SK-N-SH treated with all-trans-retinoic acid at 6 μM for 48 hours (cell line): ENCODE results near the gene ATG10.

Source experiments
- ESRRG ChIP-seq: fragments of 250-450 bp; sonication (Bioruptor Pico); IDR thresholded peaks from 2 replicates; pipeline ENCODE4 v1.6.1; 2021; ENCODE audit warnings: mild to moderate bottlenecking
- GLIS3 ChIP-seq: fragments of 250-450 bp; sonication (Bioruptor Pico); IDR thresholded peaks from 2 replicates; pipeline ENCODE4 v1.5.0; 2020; ENCODE audit warnings: mild to moderate bottlenecking, moderate library complexity
- OSR1 ChIP-seq: fragments of 250-450 bp; sonication (Bioruptor Pico); IDR thresholded peaks from 2 replicates; pipeline ENCODE4 v1.8.0; 2022; ENCODE audit warnings: moderate library complexity, mild to moderate bottlenecking, inconsistent platforms
- ZFP30 ChIP-seq: fragments of 450-650 bp; formaldehyde crosslinking; IDR thresholded peaks from 2 replicates; pipeline ENCODE4 v1.5.0; 2022; ENCODE audit warnings: mild to moderate bottlenecking, moderate library complexity
- ZNF565 ChIP-seq: fragments of 450-650 bp; formaldehyde crosslinking; conservative IDR thresholded peaks from 2 replicates; pipeline ENCODE4 v1.5.0; 2020; ENCODE audit warnings: low read depth, mild to moderate bottlenecking, moderate library complexity
- ZNF70 ChIP-seq: fragments of 450-650 bp; formaldehyde crosslinking; IDR thresholded peaks from 2 replicates; pipeline ENCODE4 v1.5.0; 2020; ENCODE audit warnings: mild to moderate bottlenecking, moderate library complexity
- TF ChIP-seq, protein P1 (sequence below): fragments of 250-450 bp; sonication (Bioruptor Pico); IDR thresholded peaks from 2 replicates; pipeline ENCODE4 v1.8.0; 2020; ENCODE audit warnings: mild to moderate bottlenecking, moderate library complexity, borderline replicate concordance
- TF ChIP-seq, protein P2 (sequence below): fragments of 250-450 bp; sonication (Bioruptor Pico); IDR thresholded peaks from 2 replicates; pipeline ENCODE4 v1.5.1; 2020; ENCODE audit warnings: low read depth, mild to moderate bottlenecking, moderate library complexity

DNA sequence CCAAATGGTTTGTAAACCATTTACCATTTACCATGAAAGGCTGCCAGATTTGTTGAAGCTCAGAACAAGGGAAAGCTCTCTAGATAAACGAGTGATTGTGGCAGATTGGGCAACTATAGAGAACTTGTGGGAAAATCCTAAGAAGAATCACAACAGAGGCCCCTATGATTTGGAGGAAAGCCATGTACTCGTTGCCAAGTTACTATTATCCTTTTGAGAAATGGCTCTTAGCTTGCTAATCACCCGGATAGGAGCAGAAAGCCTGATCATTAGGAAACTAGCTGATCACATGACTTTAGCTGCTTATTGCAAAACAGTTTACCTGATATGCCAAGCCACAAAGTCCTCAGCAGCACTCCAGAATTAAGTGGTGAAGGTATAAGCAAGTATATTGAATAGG is 23.5 kb upstream of the ATG10 start:
- TF ChIP-seq, protein P1, sequence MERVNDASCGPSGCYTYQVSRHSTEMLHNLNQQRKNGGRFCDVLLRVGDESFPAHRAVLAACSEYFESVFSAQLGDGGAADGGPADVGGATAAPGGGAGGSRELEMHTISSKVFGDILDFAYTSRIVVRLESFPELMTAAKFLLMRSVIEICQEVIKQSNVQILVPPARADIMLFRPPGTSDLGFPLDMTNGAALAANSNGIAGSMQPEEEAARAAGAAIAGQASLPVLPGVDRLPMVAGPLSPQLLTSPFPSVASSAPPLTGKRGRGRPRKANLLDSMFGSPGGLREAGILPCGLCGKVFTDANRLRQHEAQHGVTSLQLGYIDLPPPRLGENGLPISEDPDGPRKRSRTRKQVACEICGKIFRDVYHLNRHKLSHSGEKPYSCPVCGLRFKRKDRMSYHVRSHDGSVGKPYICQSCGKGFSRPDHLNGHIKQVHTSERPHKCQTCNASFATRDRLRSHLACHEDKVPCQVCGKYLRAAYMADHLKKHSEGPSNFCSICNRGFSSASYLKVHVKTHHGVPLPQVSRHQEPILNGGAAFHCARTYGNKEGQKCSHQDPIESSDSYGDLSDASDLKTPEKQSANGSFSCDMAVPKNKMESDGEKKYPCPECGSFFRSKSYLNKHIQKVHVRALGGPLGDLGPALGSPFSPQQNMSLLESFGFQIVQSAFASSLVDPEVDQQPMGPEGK: no peak
- TF ChIP-seq ZFP30 (CRISPR knock-in tag) (no peak), OSR1 (CRISPR knock-in tag) (no peak), ZNF70 (no peak), GLIS3 (no peak), ZNF565 (CRISPR knock-in tag) (no peak), ESRRG (CRISPR knock-in tag) (no peak)
- TF ChIP-seq, protein P2, sequence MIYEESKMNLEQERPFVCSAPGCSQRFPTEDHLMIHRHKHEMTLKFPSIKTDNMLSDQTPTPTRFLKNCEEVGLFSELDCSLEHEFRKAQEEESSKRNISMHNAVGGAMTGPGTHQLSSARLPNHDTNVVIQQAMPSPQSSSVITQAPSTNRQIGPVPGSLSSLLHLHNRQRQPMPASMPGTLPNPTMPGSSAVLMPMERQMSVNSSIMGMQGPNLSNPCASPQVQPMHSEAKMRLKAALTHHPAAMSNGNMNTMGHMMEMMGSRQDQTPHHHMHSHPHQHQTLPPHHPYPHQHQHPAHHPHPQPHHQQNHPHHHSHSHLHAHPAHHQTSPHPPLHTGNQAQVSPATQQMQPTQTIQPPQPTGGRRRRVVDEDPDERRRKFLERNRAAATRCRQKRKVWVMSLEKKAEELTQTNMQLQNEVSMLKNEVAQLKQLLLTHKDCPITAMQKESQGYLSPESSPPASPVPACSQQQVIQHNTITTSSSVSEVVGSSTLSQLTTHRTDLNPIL: no peak
